ENCODE results near the gene CPNE4.

Gene CPNE4

GRCh38 chr3:132001036-132001435, 33.8 kb downstream of the CPNE4 start:
- TF ChIP-seq REST (IDR thresholded peaks at IDR 0.05; ENCODE audit: insufficient read depth in 1 of 2, low read depth in 2 of 2, low read length in 2 of 2) (no peak), TAF1 (IDR thresholded peaks at IDR 0.05; ENCODE audit: borderline replicate concordance, insufficient read depth, low read length) (no peak), POLR2AphosphoS5 (IDR thresholded peaks at IDR 0.05; ENCODE audit: low read depth, low read length) (no peak), SIN3A (IDR thresholded peaks at IDR 0.05; ENCODE audit: borderline replicate concordance, insufficient read depth, low read length) (no peak), FOXP2 (optimal IDR thresholded peaks at IDR 0.05; ENCODE audit: borderline replicate concordance, extremely low read depth, extremely low read length, insufficient read depth) (no peak)

- no peak for TF ChIP-seq FOXP2 (optimal IDR thresholded peaks at IDR 0.05; ENCODE audit: borderline replicate concordance, extremely low read depth, extremely low read length, insufficient read depth)
- no peak for TF ChIP-seq SIN3A (IDR thresholded peaks at IDR 0.05; ENCODE audit: borderline replicate concordance, insufficient read depth, low read length)
- no peak for TF ChIP-seq TAF1 (IDR thresholded peaks at IDR 0.05; ENCODE audit: borderline replicate concordance, insufficient read depth, low read length)
- no peak for TF ChIP-seq POLR2AphosphoS5 (IDR thresholded peaks at IDR 0.05; ENCODE audit: low read depth, low read length)
- TF ChIP-seq REST (IDR thresholded peaks at IDR 0.05; ENCODE audit: insufficient read depth in 1 of 2, low read depth in 2 of 2, low read length in 2 of 2): no peak
These were observed 36.8 kb downstream of the CPNE4 start for GRCh38 chr3:131998027-131998426.

GRCh38 chr3:131995891-131996290, 38.9 kb downstream of the CPNE4 start:
- TF ChIP-seq FOXP2 (optimal IDR thresholded peaks at IDR 0.05; ENCODE audit: borderline replicate concordance, extremely low read depth, extremely low read length, insufficient read depth) (no peak), SIN3A (IDR thresholded peaks at IDR 0.05; ENCODE audit: borderline replicate concordance, insufficient read depth, low read length) (no peak), POLR2AphosphoS5 (IDR thresholded peaks at IDR 0.05; ENCODE audit: low read depth, low read length) (no peak), TAF1 (IDR thresholded peaks at IDR 0.05; ENCODE audit: borderline replicate concordance, insufficient read depth, low read length) (no peak), REST (IDR thresholded peaks at IDR 0.05; ENCODE audit: insufficient read depth in 1 of 2, low read depth in 2 of 2, low read length in 2 of 2) (no peak)

- TF ChIP-seq POLR2AphosphoS5 (IDR thresholded peaks at IDR 0.05; ENCODE audit: low read depth, low read length) (no peak), SIN3A (IDR thresholded peaks at IDR 0.05; ENCODE audit: borderline replicate concordance, insufficient read depth, low read length) (no peak), REST (IDR thresholded peaks at IDR 0.05; ENCODE audit: insufficient read depth in 1 of 2, low read depth in 2 of 2, low read length in 2 of 2) (no peak), FOXP2 (optimal IDR thresholded peaks at IDR 0.05; ENCODE audit: borderline replicate concordance, extremely low read depth, extremely low read length, insufficient read depth) (no peak), TAF1 (IDR thresholded peaks at IDR 0.05; ENCODE audit: borderline replicate concordance, insufficient read depth, low read length) (no peak)
These were observed 45.5 kb downstream of the CPNE4 start for GRCh38 chr3:131989318-131989717.

GRCh38 chr3:131988209-131988608, 46.6 kb downstream of the CPNE4 start:
- TF ChIP-seq REST (IDR thresholded peaks at IDR 0.05; ENCODE audit: insufficient read depth in 1 of 2, low read depth in 2 of 2, low read length in 2 of 2) (no peak), POLR2AphosphoS5 (IDR thresholded peaks at IDR 0.05; ENCODE audit: low read depth, low read length) (no peak)
